Astrocyte of the hippocampus (primary cell): Measurements from ENCODE around the gene SPSB1.

Experiments
- DNase-seq: peaks from one replicate; pipeline ENCODE4 v3.0.0; 2011; ENCODE audit warnings: low read depth, low spot score

The SPSB1 gene

GRCh38 chr1:9341301-9341845, 48.7 kb downstream of the SPSB1 start:
- DNase-seq, result no peak

GRCh38 chr1:9343269-9343668, 50.6 kb downstream of the SPSB1 start:
- no peak for DNase-seq

GRCh38 chr1:9344426-9345200, 51.9 kb downstream of the SPSB1 start:
- DNase-seq, result no peak

GRCh38 chr1:9345471-9345870, 52.8 kb downstream of the SPSB1 start:
- DNase-seq, result no peak

- DNase-seq, result no peak
Observed at GRCh38 chr1:9345922-9346321, 53.2 kb downstream of the SPSB1 start.

- DNase-seq, result no peak
Observed at GRCh38 chr1:9346566-9346965, 53.9 kb downstream of the SPSB1 start.

GRCh38 chr1:9347095-9347850, 54.6 kb downstream of the SPSB1 start:
- DNase-seq, result no peak

GRCh38 chr1:9349331-9349851, 56.7 kb downstream of the SPSB1 start:
- DNase-seq, result no peak

- DNase-seq, result peak; percentile 32
Observed at GRCh38 chr1:9350013-9350908, 57.6 kb downstream of the SPSB1 start.

GRCh38 chr1:9350960-9351359, 58.3 kb downstream of the SPSB1 start:
- DNase-seq, result no peak

- DNase-seq, result no peak
Observed at GRCh38 chr1:9351654-9352271, 59.1 kb downstream of the SPSB1 start.

- DNase-seq, result peak; percentile 32
Observed at GRCh38 chr1:9352377-9353134, 59.9 kb downstream of the SPSB1 start.

GRCh38 chr1:9355503-9355902, 62.8 kb downstream of the SPSB1 start:
- DNase-seq, result no peak

- DNase-seq, result no peak
Observed at GRCh38 chr1:9356021-9356420, 63.3 kb downstream of the SPSB1 start.

- DNase-seq, result no peak
Observed at GRCh38 chr1:9356829-9357466, 64.3 kb downstream of the SPSB1 start.

GRCh38 chr1:9357958-9358357, 65.3 kb downstream of the SPSB1 start:
- DNase-seq, result no peak

- no peak for DNase-seq
Observed at GRCh38 chr1:9360371-9361064, 67.8 kb downstream of the SPSB1 start.

GRCh38 chr1:9361630-9362260, 69.1 kb downstream of the SPSB1 start:
- no peak for DNase-seq

GRCh38 chr1:9362488-9362887, 69.8 kb downstream of the SPSB1 start:
- DNase-seq, result no peak
